Breast epithelium (tissue), 4 donors: ENCODE measurements around the gene POLR1D. TPM values are rescaled to one million over a fixed set of nuclear protein-coding genes. Genes with fewer than 3 reads are reported as not detected.

ENCODE experiments used
- DNase-seq, 2 donors: peaks; one replicate each; pipeline ENCODE4 v3.0.0-alpha.2; 2019; ENCODE audit warnings: low spot score in 2 of 2
- H3K27ac ChIP-seq, 2 donors: fragments of 200-600 bp; sonication (generic) in 1 of 2; one replicate each; pipeline ENCODE4 v1.5.1; 2016 to 2019; ENCODE audit warnings: mild to moderate bottlenecking in 1 of 2
- H3K27me3 ChIP-seq, 2 donors: fragments of 200-600 bp; sonication (generic) in 1 of 2; one replicate each; pipeline versions ENCODE4 v1.5.1 to v1.6.0; 2017 to 2019; ENCODE audit warnings: control low read depth in 1 of 2, mild to moderate bottlenecking in 1 of 2
- H3K36me3 ChIP-seq: fragments of 200-600 bp; one replicate; pipeline ENCODE4 v1.5.1; 2019
- H3K4me1 ChIP-seq, 2 donors: fragments of 200-600 bp; sonication (generic); one replicate each; pipeline ENCODE4 v1.5.1; 2016 to 2019; ENCODE audit warnings: control low read depth in 1 of 2
- H3K4me3 ChIP-seq, 3 donors: fragments of 200-600 bp; sonication (generic); 1 replicate in 2 of 3; 2 replicates in 1 of 3; pipeline ENCODE4 v1.5.1; 2016 to 2019; ENCODE audit warnings: mild to moderate bottlenecking in 3 of 3, moderate library complexity in 2 of 3
- H3K9me3 ChIP-seq, 2 donors: fragments of 200-600 bp; sonication (generic) in 1 of 2; one replicate each; pipeline ENCODE4 v1.5.1; 2016 to 2019; ENCODE audit warnings: control low read depth in 1 of 2
- CTCF ChIP-seq, 3 donors: fragments of 450-650 bp; IDR thresholded peaks; one replicate each; pipeline ENCODE4 v1.5.1; 2016 to 2017; ENCODE audit warnings: antibody characterized with exemption in 3 of 3, mild to moderate bottlenecking in 3 of 3, moderate library complexity in 3 of 3
- POLR2A ChIP-seq: fragments of 450-650 bp; IDR thresholded peaks from one replicate; pipeline ENCODE4 v1.6.1; 2016; ENCODE audit warnings: antibody characterized with exemption, mild to moderate bottlenecking, moderate library complexity
- POLR2AphosphoS5 ChIP-seq, 3 donors: sonication (generic); formaldehyde crosslinking; IDR thresholded peaks; one replicate each; pipeline ENCODE4 v1.6.1; 2017; ENCODE audit warnings: antibody characterized with exemption in 3 of 3
- intact Hi-C: fragments of 100-400 bp; cut with DNase I; formaldehyde crosslinking; loops from one replicate; pipeline ENCODE4 v1.15.1; 2023; ENCODE audit warnings: low total_unique reads
- total RNA-seq, 3 donors: library from RNA; depleted of rRNA; stranded (reverse); fragments of >200 nt; gene quantifications; one replicate each; pipeline ENCODE4 v1.1.0, GENCODE V29; 2016

The POLR1D gene
- total RNA-seq, 3 donors from 2014 or later: 103 to 130 (median 115) TPM

DNA sequence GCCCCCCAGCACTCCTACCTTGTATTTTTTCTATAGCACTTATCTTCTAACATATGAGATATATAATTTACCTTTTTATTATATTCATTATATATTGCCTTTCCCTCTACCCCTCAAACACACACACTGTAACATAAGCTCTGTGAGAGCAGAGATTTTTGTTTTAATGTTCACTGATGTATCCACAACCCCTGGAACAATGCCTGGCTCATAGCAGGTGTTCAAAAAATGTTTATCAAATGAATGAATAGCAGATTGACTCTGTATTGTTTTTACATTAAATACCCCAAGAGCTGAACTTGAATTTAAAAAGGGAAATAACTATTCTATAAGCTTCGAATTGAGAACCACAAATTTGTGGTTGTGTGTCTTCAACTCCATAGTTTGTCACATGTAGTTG, 11.0 kb downstream of the POLR1D start:
- intact Hi-C loops: no loop called here
- peaks cover 0 to 9% of the 10 kb centered on the region in 2 donors for H3K4me1 ChIP-seq

DNA sequence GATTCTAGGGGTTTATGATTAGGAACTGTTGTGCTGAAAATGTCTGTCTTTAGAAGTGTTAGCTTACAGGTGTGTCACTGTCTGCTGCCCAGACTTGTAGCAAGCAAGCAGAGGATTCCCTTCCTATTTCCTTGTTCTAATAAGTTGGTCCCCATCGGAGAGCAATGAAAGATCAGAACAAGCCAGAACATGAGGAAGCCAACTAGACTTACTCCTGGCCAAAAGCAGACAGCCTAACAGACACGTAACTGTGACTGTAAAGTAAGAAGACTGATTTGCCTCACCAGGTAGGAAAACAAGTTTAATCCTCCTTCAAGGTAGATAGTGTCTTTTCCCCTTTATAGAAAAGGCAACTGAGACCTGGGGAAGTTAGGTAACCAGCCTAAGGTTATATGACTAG, 12.5 kb downstream of the POLR1D start:
- Histone ChIP-seq H3K9me3 (no peaks in the 10 kb centered on the region), H3K27me3 (no peaks in the 10 kb centered on the region), H3K4me3 (no peak overlapping the region), H3K4me1 (peaks cover 0 to 19% of the 10 kb centered on the region in 2 donors), H3K36me3 (no peaks in the 10 kb centered on the region), H3K27ac (peak overlapping the region; percentile 33 to 69)
- peak in 1 of 2 donors; percentile 30 for DNase-seq
- TF ChIP-seq POLR2A: no peak
- TF ChIP-seq CTCF (IDR thresholded peaks at IDR 0.05): no peak
- TF ChIP-seq POLR2AphosphoS5 (IDR thresholded peaks at IDR 0.05): no peak
- intact Hi-C loops: no loop called here

More for the DNA sequence above, 11.0 kb downstream of the POLR1D start:
- Histone ChIP-seq H3K9me3 (no peaks in the 10 kb centered on the region), H3K36me3 (no peaks in the 10 kb centered on the region), H3K27ac (no peak overlapping the region), H3K4me3 (no peak overlapping the region), H3K27me3 (no peaks in the 10 kb centered on the region)
- TF ChIP-seq POLR2A (no peak), POLR2AphosphoS5 (IDR thresholded peaks at IDR 0.05) (no peak), CTCF (IDR thresholded peaks at IDR 0.05) (no peak)
- DNase-seq: no peak

- TF ChIP-seq POLR2AphosphoS5 (IDR thresholded peaks at IDR 0.05) (no peak), CTCF (IDR thresholded peaks at IDR 0.05) (no peak), POLR2A (no peak)
- DNase-seq: no peak
- Histone ChIP-seq H3K36me3 (no peaks in the 10 kb centered on the region), H3K4me3 (no peak overlapping the region), H3K27ac (peak overlapping the region; percentile 33 to 69), H3K4me1 (peaks cover 0 to 19% of the 10 kb centered on the region in 2 donors), H3K27me3 (no peaks in the 10 kb centered on the region), H3K9me3 (no peaks in the 10 kb centered on the region)
- intact Hi-C loops: no loop called here
Measured at GRCh38 chr13:27634791-27635190, 13.1 kb downstream of the POLR1D start.

DNA sequence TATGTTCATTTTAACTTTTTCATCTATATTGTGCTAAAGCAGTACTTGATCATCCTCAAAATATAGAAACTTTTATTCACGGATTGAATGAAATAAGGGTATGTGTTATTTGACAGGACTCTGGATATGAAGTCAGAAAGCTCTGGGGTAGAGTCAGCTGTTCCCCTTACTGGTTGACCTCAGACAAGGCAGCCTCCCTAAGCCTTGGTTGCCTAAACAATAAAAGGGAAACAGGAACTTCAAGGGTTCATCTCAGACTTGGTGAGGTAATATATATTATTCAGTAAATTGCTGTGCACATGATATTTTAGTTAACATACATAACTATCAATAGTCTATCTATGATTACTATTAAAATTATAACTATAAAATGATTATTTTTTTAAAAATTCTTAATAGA, 13.6 kb downstream of the POLR1D start:
- DNase-seq: no peak
- peaks cover 0 to 19% of the 10 kb centered on the region in 2 donors for H3K4me1 ChIP-seq
- peak overlapping the region in 1 of 2 donors; percentile 69 for H3K27ac ChIP-seq
- H3K9me3 ChIP-seq: no peaks in the 10 kb centered on the region
- H3K36me3 ChIP-seq: no peaks in the 10 kb centered on the region
- H3K27me3 ChIP-seq: no peaks in the 10 kb centered on the region
- intact Hi-C loops: no loop called here
- TF ChIP-seq POLR2AphosphoS5 (IDR thresholded peaks at IDR 0.05) (no peak), POLR2A (no peak), CTCF (IDR thresholded peaks at IDR 0.05) (no peak)
- no peak overlapping the region for H3K4me3 ChIP-seq

DNA sequence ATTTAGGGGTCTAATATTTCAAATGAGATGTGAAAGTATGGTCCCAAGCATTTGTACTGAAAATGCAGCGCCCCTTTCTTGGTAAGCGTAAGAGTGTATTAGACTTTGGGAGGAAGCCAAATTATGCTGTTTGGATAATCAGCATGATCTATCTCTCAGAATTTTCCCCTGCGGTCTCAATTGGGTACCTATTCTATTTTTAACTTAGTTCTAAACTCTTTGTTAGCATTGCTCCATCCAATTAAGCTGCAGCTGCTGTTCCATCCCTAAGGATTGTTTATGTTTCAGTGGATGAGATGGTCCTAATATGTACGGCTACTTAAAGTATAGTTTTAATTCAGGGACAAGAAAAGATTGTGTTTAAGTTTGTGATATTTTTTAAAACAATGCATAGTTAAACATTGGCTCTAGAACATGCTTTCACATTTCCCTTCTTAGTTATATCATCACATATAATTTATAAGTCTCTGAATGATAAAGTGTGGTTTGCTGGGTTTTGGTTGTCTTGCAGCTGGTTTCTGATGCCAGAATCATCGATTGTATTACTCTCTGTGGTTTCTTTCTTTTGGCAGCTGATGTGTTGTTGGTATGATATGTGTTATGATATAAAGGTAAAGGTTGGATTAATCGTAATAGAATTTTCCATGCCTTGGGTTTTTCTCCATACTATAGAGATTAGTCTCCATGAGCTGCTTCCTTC, 15.0 kb downstream of the POLR1D start:
- TF ChIP-seq POLR2AphosphoS5 (IDR thresholded peaks at IDR 0.05): no peak
- TF ChIP-seq POLR2A: no peak
- TF ChIP-seq CTCF (IDR thresholded peaks at IDR 0.05): no peak
- no peaks in the 10 kb centered on the region for H3K36me3 ChIP-seq
- H3K9me3 ChIP-seq: no peaks in the 10 kb centered on the region
- no peaks in the 10 kb centered on the region for H3K27me3 ChIP-seq
- no peak for DNase-seq
- H3K4me1 ChIP-seq: peaks cover 0 to 19% of the 10 kb centered on the region in 2 donors
- no peak overlapping the region for H3K27ac ChIP-seq
- intact Hi-C loops: no loop called here
- no peak overlapping the region for H3K4me3 ChIP-seq
